Gastroesophageal sphincter (tissue), 4 donors: ENCODE data around the gene C5orf58. TPM values are rescaled to one million over a fixed set of nuclear protein-coding genes. Genes with fewer than 3 reads are reported as not detected.

Experiments used
- ATAC-seq: fragments of 150-250 bp; one replicate; pipeline ENCODE4 v1.9.1; 2016; ENCODE audit warnings: mild to moderate bottlenecking, moderate library complexity
- H3K27ac ChIP-seq, 4 donors: fragments of 200-600 bp; sonication (generic) in 3 of 4; 1 replicate in 3 of 4; 2 replicates in 1 of 4; pipeline ENCODE4 v1.5.1; 2016 to 2019
- H3K27me3 ChIP-seq: fragments of 200-600 bp; sonication (generic); one replicate; pipeline ENCODE4 v1.5.1; 2019
- H3K36me3 ChIP-seq, 2 donors: fragments of 200-600 bp; sonication (generic); one replicate each; pipeline ENCODE4 v1.5.1; 2019; ENCODE audit warnings: control low read depth in 1 of 2
- H3K4me1 ChIP-seq, 3 donors: fragments of 200-600 bp; sonication (generic); 1 replicate in 2 of 3; 2 replicates in 1 of 3; pipeline ENCODE4 v1.5.1; 2016 to 2019; ENCODE audit warnings: control low read depth in 2 of 3
- H3K4me3 ChIP-seq, 2 donors: fragments of 200-600 bp; sonication (generic); one replicate each; pipeline ENCODE4 v1.5.1; 2019; ENCODE audit warnings: mild to moderate bottlenecking in 1 of 2, moderate library complexity in 1 of 2
- H3K9me3 ChIP-seq, 3 donors: fragments of 200-600 bp; sonication (generic); one replicate each; pipeline ENCODE4 v1.5.1; 2017 to 2019; ENCODE audit warnings: control low read depth in 2 of 3
- EP300 ChIP-seq: sonication (generic); formaldehyde crosslinking; IDR thresholded peaks from one replicate; pipeline ENCODE4 v1.6.1; 2017; ENCODE audit warnings: antibody characterized with exemption, mild to moderate bottlenecking
- POLR2A ChIP-seq, 2 donors: fragments of 450-650 bp; IDR thresholded peaks; one replicate each; pipeline ENCODE4 v1.6.1; 2017; ENCODE audit warnings: antibody characterized with exemption in 2 of 2, mild to moderate bottlenecking in 2 of 2, moderate library complexity in 1 of 2
- POLR2AphosphoS5 ChIP-seq: sonication (generic); formaldehyde crosslinking; IDR thresholded peaks from one replicate; pipeline ENCODE4 v1.6.1; 2017; ENCODE audit warnings: antibody characterized with exemption
- WGBS, 2 donors: methylation state at CpG; one replicate each; pipeline ENCODE4 v1.1.5; 2018; ENCODE audit warnings: low coverage in 1 of 2; 5-methylcytosine and 5-hydroxymethylcytosine counted together
- total RNA-seq, 4 donors: library from RNA; depleted of rRNA; stranded (reverse); fragments of >200 nt; gene quantifications; one replicate each; pipeline ENCODE4 v1.1.0, GENCODE V29; 2016
- TF ChIP-seq, protein P1 (sequence below), 4 experiments: fragments of 200-600 bp in 2 of 4; fragments of 450-650 bp in 2 of 4; sonication (generic) in 1 of 4; IDR thresholded peaks; one replicate each; pipeline ENCODE4 v1.5.1; 2017 to 2019; ENCODE audit warnings: antibody characterized with exemption in 4 of 4, mild to moderate bottlenecking in 2 of 4, moderate library complexity in 2 of 4

C5orf58 gene
- total RNA-seq, 4 donors from 2014 or later = not detected

DNA sequence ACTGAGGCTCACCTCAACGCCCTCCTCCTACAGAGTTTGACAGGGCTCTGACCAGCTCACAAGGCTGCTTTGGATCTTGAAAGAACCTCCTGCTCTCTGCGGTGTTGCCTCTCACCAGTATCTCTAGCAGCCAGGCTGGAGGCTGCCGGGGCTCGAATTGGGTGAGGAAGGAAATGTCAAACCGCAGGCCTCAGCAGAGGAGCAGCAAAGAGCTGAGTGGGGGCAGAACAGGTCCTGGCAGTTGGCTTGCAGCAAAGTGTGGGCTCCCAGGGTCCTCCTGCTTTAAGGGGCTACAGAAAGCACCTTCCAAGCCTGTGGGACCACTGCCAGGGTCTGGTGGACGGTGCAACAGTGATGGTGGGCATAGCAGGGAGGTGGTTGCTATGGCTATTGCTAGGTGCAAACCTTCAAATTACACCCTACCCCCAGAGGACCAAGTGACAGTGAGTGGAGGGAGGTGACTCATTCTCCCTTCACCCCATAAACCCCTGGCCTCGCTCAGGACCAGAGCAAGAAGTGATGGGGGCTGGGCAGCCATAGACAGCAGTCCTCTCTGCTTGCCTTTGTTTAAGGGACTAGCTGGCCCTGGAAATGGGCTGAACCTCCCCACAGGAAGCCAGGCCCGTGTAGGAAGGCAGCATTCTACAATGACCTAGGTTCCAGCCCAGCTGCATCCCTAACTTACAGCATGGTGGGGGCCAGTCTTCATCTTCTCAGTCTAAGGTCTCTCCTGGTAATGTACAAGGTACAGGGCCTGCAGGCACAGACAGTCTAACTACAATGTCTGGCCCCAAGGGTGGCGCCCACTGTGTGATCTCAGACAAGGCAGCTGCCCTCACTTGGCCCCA lies 46.0 kb downstream of the C5orf58 start:
- Histone ChIP-seq H3K27me3 (no peaks in the 10 kb centered on the region), H3K9me3 (peaks cover 0 to 5% (median 0%) of the 10 kb centered on the region in 3 donors), H3K27ac (peak overlapping the region in 2 of 4 donors; percentile 69 to 75), H3K4me1 (peaks cover 0 to 30% (median 5%) of the 10 kb centered on the region in 3 donors), H3K36me3 (no peaks in the 10 kb centered on the region), H3K4me3 (no peak overlapping the region)
- TF ChIP-seq, protein P1, sequence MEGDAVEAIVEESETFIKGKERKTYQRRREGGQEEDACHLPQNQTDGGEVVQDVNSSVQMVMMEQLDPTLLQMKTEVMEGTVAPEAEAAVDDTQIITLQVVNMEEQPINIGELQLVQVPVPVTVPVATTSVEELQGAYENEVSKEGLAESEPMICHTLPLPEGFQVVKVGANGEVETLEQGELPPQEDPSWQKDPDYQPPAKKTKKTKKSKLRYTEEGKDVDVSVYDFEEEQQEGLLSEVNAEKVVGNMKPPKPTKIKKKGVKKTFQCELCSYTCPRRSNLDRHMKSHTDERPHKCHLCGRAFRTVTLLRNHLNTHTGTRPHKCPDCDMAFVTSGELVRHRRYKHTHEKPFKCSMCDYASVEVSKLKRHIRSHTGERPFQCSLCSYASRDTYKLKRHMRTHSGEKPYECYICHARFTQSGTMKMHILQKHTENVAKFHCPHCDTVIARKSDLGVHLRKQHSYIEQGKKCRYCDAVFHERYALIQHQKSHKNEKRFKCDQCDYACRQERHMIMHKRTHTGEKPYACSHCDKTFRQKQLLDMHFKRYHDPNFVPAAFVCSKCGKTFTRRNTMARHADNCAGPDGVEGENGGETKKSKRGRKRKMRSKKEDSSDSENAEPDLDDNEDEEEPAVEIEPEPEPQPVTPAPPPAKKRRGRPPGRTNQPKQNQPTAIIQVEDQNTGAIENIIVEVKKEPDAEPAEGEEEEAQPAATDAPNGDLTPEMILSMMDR (IDR thresholded peaks at IDR 0.05) = no peak
- TF ChIP-seq EP300 (no peak), POLR2A (IDR thresholded peaks at IDR 0.05) (no peak), POLR2AphosphoS5 (no peak)
- ATAC-seq = no peak
- WGBS, 2 donors = 70 to 79% methylated on average over 2 of the region's 9 CpGs

GRCh38 chr5:170279459-170279817 lies 46.7 kb downstream of the C5orf58 start:
- Histone ChIP-seq H3K4me3 (no peak overlapping the region), H3K4me1 (peaks cover 0 to 30% (median 5%) of the 10 kb centered on the region in 3 donors), H3K9me3 (peaks cover 0 to 8% (median 0%) of the 10 kb centered on the region in 3 donors), H3K27me3 (no peaks in the 10 kb centered on the region), H3K27ac (peak overlapping the region in 2 of 4 donors; percentile 69 to 75), H3K36me3 (no peaks in the 10 kb centered on the region)
- WGBS, 2 donors = 89 to 96% methylated on average over 4 of the region's 4 CpGs
- no peak for ATAC-seq
- TF ChIP-seq POLR2AphosphoS5 (no peak), EP300 (no peak), POLR2A (IDR thresholded peaks at IDR 0.05) (no peak)
- TF ChIP-seq, protein P1 (IDR thresholded peaks at IDR 0.05) = no peak

DNA sequence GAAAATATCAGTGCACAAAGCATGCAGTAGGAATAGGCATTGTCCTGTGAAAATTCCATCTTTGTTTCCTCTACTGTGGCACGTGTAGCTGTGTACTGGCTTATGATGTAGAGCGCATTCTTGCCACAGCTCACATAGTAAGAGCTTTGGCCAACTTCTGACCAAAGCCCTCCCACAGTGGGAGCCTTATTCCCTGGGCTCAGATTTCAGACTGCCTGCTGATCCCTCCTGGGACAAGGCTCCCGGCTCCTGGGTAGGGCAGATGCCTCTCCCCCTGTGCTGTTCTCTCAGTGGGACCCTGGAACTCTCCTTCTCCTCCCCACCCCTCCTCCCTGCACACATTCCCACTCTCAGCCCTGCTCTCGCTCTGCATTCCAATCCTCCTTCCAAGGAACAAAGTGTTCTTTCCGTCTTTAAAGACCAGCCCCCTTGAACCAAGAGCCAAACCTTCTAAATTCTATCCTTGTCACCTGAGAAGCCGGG lies 47.3 kb downstream of the C5orf58 start:
- ATAC-seq = peak; percentile 87
- Histone ChIP-seq H3K27me3 (no peaks in the 10 kb centered on the region), H3K4me3 (no peak overlapping the region), H3K36me3 (no peaks in the 10 kb centered on the region), H3K4me1 (peaks cover 0 to 30% (median 5%) of the 10 kb centered on the region in 3 donors), H3K27ac (peak overlapping the region; percentile 3 to 75 (median 64)), H3K9me3 (peaks cover 0 to 8% (median 0%) of the 10 kb centered on the region in 3 donors)
- peak; percentile 74 for TF ChIP-seq POLR2AphosphoS5
- no peak for TF ChIP-seq EP300
- TF ChIP-seq, protein P1 (IDR thresholded peaks at IDR 0.05) = peak in 1 of 4 experiments; percentile 32
- TF ChIP-seq POLR2A (IDR thresholded peaks at IDR 0.05) = no peak
- 43 to 48% methylated on average over 2 to 5 of the region's 6 CpGs for WGBS, 2 donors

GRCh38 chr5:170283296-170283695 lies 50.5 kb downstream of the C5orf58 start:
- Histone ChIP-seq H3K4me3 (no peak overlapping the region), H3K27me3 (no peaks in the 10 kb centered on the region), H3K36me3 (no peaks in the 10 kb centered on the region), H3K9me3 (peaks cover 0 to 8% (median 0%) of the 10 kb centered on the region in 3 donors), H3K4me1 (peaks cover 0 to 33% (median 5%) of the 10 kb centered on the region in 3 donors), H3K27ac (no peak overlapping the region)
- TF ChIP-seq POLR2AphosphoS5 (no peak), EP300 (no peak)
- TF ChIP-seq, protein P1 (IDR thresholded peaks at IDR 0.05) = no peak
- WGBS, 2 donors = no CpG with 5 or more reads among the region's 1 CpG
- ATAC-seq = no peak

- Histone ChIP-seq H3K4me3 (no peak overlapping the region), H3K27ac (no peak overlapping the region), H3K9me3 (peaks cover 0 to 8% (median 0%) of the 10 kb centered on the region in 3 donors), H3K36me3 (no peaks in the 10 kb centered on the region), H3K4me1 (peaks cover 0 to 34% (median 9%) of the 10 kb centered on the region in 3 donors), H3K27me3 (no peaks in the 10 kb centered on the region)
- ATAC-seq = no peak
- TF ChIP-seq, protein P1 (IDR thresholded peaks at IDR 0.05) = no peak
- TF ChIP-seq POLR2AphosphoS5 (no peak), EP300 (no peak), POLR2A (IDR thresholded peaks at IDR 0.05) (no peak)
- 90 to 95% methylated on average over 2 of the region's 2 CpGs for WGBS, 2 donors
Observed at GRCh38 chr5:170284231-170284630, 51.4 kb downstream of the C5orf58 start.
